KBM-7 (cell line): ENCODE results near the gene LNX1.
A peak's percentile ranks its signal among the peaks of the same experiment; 100 is the strongest.

Source experiments
- DNase-seq: peaks from one replicate; pipeline ENCODE4 v3.0.0-alpha.2; 2015
- in situ Hi-C: fragments of 300-500 bp; cut with MboI; formaldehyde crosslinking; loops from 2 replicates; pipeline ENCODE4 v1.14.3; 2020; ENCODE audit warnings: low sequenced_read_pairs, low pct_unique_long_range_greater_than_20kb, mixed read lengths

LNX1 gene

DNA sequence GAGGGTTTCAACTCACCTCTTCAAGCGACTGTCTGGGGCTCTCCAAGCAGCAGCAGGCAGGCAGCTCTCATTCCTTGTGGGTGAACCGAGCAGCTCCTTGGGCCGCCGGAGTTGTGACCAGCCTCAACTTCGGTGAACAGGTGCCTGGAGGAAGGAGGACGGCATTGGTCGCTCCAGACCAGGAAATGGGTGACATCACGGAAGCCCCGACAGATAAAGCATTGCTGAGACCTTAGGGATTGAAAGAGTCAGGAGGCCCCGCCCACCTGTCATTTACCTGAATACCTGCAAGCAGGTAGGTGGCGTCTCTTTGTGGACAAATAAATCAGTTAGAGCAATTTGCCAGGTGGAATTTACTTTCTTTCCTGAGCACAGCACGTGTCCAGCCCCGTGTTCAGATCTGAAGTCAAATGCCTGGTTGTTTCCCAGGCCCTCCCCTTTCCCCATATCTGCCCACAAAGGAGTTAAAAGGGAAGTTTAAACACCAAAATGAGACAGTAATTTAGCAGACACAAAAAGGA lies at the start of gene LNX1:
Gene LNX1, minus strand, starts transcription at position 115 of the 521 bp plus-strand sequence. CDS start 17,484 bp downstream, outside the sequence.
- peak; percentile 49 for DNase-seq
- in situ Hi-C loops = no loop called here

DNA sequence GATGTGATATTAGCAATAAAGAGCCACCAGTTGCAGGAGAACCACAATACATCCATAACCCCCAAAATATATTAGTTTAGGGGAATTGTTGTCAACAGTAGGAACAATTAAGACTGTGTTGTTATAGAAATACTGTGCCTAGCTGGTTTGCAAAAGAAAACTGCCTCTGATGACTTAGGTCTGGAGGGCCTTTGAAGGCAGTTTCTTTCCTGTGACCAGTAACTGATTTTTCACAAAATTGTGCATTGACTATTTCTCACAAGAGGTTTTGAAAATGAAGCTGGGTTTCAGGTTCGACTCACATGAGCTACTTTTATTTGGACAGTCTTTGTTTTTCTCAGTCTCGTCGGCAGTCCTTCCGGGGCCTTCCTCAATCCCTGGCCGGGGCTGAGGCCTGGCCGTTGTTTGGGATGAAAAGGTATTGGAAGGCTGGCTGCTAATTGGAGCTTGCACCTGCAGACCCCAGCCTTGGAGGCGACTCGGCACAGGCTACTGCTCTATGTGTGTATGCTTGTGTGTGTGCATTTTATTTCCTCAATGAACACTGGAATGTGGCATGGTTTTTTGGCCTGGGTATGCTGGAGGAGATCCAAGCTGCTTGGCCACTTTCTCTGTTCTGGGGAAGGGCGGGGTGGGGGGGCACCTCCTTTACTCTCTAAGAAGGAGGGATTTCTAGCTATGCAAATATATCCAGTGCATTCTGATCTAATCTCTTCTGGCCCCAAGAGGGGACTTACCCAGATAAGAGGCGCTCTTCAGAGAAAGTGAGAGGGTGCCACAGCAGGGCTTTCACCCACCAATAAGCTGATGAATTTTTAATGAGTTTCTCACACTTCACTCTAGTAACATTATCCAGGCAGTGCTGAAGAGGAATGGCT lies 49.5 kb upstream of the LNX1 start:
- no peak for DNase-seq
- in situ Hi-C loops = no loop called here

DNA sequence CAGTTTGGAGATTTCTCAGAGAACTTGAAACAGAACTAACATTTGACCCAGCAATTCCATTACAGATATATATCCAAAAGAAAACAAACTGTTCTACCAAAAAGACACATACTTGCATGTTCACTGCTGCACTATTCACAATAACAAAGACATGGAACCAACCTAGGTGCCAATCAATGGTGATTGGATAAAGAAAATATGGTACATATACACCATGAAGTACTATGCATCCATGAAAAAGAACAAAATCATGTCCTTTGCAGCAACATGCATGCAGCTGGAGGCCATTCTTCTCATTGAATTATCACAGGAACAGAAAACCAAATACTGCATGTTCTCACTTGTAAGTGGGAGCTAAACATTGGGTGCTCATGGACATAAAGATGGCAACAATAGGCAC lies 47.6 kb upstream of the LNX1 start:
- in situ Hi-C loops = no loop called here

DNA sequence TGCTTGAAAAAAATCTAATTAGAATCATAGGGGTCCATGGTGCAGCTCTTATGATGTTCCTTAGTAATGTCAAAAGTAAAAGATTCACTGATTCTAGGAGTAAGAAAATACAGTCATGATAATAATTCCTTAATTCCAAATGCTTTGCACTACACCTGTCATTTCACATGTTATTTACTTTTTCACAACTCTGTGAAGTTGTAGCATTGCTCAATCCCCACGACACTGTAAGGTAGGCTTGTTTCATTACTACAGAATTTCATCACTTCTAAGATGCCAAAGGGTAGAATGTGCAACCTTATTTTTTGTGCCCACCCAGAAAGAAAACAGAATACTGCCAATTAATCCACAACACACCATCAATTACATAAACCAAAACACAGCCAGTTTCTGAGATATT lies 46.1 kb upstream of the LNX1 start:
- no peak for DNase-seq
- in situ Hi-C loops = no loop called here

More for the DNA sequence above, 47.6 kb upstream of the LNX1 start:
- DNase-seq = no peak

DNA sequence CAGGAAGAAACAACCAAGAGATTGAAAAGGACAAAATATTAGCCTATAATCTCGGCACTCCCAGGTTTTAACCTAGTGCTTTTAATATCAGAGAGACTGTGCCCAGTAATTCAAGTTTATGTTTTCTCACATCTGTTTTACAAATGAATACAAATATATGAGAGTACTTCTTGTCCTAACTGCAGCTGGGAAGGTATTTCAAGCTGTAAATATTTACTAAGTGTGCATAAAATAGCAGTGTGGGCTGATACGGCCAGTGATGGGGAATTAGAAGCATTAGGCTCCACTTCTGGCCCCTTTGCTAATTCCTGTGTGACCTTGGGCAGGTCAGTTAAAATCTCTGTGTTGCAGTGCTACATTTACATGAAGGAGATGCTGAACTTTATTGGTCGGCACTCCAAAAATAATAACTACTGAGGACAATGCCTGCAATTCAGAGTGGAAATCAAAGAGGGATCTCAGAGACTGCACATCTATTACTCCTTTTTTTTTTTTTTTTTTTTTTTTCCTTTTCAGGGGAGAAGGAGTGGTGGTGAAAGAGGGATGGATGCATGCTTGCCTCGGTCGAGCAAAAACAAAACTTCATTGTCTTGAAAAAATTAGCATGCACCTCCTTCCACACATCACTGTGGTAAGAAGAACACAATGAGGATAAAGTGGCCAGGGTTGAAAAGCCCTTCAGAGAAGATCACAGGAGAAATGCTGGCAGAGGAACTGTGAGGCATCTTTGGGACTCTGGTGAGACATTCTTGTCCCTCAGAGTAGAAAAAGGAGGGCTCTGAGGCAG lies 44.6 kb upstream of the LNX1 start:
- in situ Hi-C loops = no loop called here
- no peak for DNase-seq

DNA sequence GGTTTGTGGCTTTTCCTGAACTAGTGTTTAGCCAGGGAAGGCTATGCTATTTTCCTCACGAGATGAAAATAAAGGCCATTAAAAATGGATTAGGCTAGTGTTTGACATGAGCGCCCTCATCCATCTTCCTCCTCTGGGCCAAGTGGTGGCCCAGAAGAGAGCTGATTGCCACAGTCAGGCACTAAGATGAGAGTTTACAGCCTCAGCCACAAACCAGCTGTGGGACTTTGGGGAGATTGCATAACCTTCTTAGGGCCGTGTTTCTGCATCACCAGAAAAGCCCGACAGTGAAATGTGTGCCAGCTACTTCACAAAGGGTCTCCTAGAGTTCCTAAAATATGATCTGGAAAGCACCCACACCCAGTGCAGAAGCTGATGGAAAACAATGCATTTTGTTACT lies 42.3 kb upstream of the LNX1 start:
- no peak for DNase-seq
- in situ Hi-C loops = no loop called here

DNA sequence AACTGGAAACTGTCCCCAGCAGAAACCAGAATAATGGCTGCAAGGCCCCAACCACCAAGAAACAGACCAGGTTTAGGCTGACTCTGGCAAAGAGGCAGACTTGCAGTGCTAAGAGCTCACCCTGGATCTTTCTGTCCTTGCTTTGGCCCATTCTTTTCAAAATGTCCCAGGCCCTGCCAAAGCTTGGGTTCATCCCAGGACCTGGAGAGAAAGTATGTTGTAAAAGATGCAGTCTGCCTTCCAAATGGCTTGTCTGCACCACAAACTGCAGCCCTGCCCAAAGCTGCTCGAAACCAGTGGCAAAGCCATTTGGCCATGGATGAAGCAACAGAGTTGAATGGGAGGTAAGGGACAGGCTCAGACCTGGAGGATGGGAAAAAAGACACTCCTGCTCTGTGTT lies 38.0 kb upstream of the LNX1 start:
- no peak for DNase-seq
- in situ Hi-C loops = no loop called here

DNA sequence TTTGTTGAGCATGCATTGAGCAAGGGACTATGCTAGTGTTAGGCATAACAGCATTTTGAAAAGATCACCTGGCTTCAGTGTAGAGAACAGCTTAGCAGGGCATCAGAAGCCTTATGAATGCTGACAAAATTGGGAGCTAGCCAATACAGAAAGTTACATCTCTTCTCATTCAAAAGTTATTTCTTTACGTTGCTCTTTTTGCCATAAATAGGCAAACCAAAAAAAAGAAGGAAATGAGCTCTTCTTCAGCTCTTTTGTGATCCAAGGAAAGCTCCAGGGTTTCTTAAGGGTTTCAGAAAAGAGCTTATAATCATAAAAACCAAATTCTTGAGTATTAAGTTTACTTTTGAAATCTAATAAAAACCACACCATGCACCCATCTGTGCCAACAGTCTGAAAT lies 35.2 kb upstream of the LNX1 start:
- DNase-seq = no peak
- in situ Hi-C loops = no loop called here

DNA sequence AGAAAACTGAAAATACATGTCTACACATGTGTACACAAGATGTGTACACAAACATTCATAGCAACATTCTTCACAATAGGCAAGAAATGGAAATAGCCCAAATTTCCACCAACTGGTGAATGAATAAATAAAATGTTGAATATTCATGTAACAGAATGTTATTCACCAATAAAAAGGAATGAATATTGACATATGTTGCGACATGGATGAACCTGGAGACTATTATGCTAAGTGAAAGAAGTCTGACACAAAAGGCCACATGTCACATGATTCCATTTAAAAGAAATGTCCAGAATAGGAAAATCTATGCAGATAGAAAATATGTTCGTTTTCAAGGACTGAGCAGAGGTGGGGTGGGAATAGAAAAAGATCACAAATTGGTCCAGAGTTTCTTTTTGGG lies 34.6 kb upstream of the LNX1 start:
- DNase-seq = no peak
- in situ Hi-C loops = no loop called here

DNA sequence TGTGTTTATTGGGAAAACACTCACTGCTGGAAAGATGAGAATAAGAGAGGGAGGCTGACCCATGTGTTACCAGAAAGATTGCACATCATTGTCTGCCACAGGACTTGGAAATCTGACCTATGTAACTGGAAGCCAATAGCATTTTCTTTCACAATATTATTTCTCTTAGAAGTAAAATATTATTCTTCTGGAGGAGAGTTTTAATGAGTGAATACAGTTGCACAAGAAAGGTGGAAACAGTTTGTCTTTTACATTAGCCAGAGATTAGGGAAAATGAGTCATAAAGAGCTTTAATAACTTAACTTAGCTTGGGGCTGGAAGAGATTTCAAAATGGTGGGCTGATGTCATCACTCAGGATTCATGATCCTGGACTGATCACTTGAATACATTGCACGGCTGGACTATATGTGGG lies 31.5 kb upstream of the LNX1 start:
- in situ Hi-C loops = no loop called here
- DNase-seq = no peak

DNA sequence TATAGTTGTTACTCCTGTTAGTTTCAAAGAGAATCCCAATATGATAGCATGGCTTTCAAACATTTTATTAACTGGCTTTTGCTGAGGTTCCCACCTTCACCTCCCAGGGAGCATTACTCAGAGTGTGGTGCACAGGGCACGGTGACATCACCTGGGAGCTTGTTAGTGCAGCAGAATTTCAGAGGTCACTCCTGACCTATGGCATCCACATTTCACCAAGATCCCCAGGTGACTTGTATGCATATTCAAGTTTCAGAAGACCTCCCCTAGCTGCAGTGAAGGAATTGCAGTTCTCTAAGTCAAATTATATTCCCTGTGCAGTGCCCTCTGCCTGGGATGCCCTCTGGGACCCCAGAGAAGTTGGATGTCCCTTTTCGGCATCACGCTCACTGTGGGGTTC lies 29.7 kb upstream of the LNX1 start:
- in situ Hi-C loops = no loop called here
- DNase-seq = no peak

DNA sequence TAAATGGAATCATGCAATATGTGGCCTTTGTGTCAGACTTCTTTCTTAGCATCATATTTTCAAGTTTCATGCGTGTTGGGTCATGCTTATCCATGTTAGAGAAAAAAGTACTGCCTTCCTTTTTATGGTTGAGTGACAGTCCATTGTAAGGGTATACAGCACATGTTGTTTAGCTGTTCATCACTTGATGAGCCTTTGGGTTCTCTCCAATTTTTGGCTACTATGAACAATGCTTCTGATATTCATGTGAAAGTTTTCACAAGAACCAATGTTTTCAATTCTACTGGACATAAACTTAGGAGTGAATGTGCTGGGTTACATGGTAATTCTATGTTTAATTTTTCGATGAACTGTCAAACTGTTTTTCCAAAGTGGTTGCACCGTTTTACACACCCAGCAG lies 28.1 kb upstream of the LNX1 start:
- DNase-seq = no peak
- in situ Hi-C loops = no loop called here

DNA sequence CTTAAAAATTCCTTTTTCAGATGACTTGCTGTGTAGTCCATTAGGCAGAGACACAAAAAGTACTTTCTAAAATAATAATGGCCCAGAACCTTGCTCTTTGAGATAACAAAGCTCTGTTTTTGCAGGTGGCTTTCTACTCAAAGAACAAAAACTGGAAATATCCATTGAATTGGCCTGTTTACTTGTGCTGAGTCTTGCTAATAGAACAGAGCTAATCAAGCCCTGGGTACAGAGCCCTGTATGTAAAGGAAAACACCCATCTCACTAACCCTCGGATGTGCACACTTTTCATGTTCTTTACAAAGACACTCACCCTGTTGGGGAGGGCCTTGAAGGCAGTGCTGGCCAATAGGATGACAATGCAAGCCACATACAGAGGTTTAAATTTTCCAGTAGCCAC lies 27.0 kb upstream of the LNX1 start:
- DNase-seq = no peak
- in situ Hi-C loops = no loop called here

DNA sequence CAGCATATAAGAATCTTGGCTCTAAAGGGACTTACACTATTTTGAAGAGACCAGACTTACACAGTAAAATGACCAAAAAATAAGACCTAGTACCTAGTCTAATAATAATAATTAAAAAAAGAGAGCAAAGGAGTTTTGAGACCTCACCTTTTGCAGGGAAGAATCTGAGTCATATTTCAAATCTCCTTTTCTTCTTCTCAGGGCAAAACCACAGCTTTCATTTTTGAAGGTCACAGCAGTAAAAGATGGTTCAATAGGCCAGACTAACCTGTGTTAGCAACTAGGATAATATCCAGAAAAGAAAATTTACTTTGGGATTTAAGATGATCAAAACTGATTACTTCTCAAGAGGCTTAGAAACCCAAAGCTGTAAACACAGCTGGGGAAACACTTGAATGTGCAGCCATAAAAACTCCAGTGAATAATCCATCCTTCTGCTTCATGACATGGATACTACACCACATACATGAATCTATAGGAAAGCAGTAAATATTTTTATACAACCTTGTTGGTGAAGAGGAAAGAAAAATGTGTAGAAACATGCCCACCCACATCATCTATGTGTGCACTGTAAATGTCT lies 25.9 kb upstream of the LNX1 start:
- in situ Hi-C loops = no loop called here
- no peak for DNase-seq

DNA sequence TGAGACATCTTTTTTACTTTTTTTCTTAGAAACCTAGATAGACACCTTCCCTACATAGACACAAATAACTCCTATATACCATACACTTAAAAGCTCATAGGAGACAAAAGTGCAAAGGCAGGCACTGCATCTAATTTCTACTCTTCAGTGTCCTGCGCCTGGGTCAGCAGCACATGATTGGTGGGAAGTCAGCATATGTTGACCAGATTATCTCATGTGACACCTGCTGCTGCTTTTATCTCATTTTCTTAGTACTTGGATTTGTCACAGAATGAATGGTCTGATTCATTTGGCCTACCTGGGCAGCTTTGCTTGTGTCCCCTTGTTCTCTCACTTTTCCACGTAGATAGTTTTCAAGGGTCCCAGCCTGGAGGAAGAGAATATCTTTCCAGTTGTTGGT lies 24.9 kb upstream of the LNX1 start:
- DNase-seq = no peak
- in situ Hi-C loops = no loop called here

DNA sequence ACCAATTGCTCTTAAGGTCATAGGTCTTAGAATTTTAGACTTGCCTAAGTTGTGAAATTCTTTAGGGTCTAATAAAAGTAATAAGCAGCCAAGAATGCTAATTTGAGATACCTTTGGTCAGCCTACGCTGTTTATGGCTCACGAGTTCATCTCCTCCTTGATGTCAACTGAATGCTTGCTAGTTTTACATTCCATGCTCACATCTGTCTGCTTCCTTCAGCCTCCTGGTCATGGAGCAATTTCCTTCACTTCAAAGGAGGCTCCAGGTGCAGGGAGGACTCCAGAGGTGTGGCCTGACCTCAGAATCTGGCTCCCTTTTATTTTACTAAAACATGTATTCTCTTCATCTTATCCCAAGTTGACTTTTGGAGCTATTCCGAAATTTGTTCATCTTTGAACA lies 23.3 kb upstream of the LNX1 start:
- no peak for DNase-seq
- in situ Hi-C loops = no loop called here

DNA sequence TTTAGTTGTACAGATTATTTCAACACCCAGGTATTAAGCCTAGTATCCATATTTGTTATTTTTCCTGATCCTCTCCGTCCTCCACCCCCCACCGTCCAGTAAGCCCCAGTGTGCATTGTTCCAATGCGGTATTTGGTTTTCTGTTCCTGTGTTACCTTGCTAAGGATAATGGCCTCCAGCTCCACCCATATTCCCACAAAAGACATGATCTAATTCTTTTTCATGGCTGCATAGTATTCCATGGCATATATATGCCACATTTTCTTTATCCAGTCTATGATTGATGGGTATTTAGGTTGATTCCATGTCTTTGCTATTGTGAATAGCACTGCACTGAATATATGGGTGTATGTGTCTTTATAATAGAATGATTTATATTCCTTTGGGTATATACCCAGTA lies 22.1 kb upstream of the LNX1 start:
- DNase-seq = no peak
- in situ Hi-C loops = no loop called here

DNA sequence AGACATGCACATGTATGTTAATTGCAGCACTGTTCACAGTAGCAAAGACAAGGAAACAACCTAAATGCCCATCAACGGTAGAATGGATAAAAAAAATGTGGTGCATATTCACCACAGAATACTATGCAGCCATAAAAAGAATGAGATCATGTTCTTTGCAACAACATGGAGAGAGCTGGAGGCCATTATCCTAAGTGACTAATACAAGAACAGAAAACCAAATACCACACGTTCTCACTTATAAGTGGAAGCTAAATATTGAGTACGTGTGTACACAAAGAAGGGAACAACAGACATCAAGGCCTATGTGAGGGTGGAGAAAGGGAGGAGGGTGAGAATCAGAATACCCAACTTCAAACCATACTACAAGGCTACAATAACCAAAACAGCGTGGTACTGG lies 17.4 kb upstream of the LNX1 start:
- in situ Hi-C loops = no loop called here
- no peak for DNase-seq

DNA sequence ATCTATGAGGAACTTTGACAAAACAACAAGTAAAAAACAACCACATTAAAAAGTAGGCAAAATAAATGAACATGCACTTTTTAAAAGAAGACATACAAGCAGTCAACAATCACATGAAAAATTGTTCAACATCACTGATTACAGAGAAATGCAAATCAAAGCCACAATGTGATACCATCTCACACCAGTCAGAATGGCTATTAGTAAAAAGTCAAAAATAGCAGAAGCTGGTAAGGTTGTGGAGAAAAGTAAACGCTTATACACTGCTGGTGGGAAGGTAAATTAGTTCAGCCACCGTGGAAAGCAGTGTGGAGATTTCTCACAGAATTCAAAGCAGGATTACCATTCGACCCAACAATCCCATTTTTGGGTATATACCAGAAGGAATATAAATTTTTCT lies 17.0 kb upstream of the LNX1 start:
- DNase-seq = no peak
- in situ Hi-C loops = no loop called here

DNA sequence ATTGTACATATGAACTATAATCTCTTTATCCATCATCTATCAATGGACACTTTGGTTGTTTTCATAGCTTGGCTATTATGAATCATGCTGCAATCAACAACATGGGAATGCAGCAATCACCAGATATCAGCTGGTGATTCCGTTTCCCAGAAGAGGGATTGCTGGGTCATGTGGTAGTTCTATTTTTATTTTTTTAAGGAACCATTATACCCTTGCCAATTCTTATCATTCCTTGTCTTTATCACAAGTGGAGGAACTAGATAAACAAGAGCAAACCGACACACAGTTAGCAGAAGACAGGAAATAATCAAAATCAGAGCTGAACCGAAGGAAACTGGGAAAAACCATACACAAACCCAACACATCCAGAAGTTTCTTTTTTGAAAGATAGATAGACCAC lies 14.5 kb upstream of the LNX1 start:
- in situ Hi-C loops = no loop called here
- DNase-seq = no peak
